Epithelial cell of esophagus (primary cell): ENCODE results near the gene OR11A1.

Experiments
- DNase-seq: peaks from one replicate; pipeline ENCODE4 v3.0.0; 2010; ENCODE audit warnings: low read depth
- H3K4me3 ChIP-seq: 2 replicates; pipeline ENCODE4 v1.5.1; 2011; ENCODE audit warnings: mild to moderate bottlenecking, low read length, control low read depth
- TF ChIP-seq, protein P1 (sequence below): IDR thresholded peaks from 2 replicates; pipeline ENCODE4 v1.5.1; 2011; ENCODE audit warnings: low read depth, mild to moderate bottlenecking, low read length, control low read depth, inconsistent platforms; ENCODE audit not compliant: insufficient read depth; ENCODE audit errors: missing control alignments

The OR11A1 gene

DNA sequence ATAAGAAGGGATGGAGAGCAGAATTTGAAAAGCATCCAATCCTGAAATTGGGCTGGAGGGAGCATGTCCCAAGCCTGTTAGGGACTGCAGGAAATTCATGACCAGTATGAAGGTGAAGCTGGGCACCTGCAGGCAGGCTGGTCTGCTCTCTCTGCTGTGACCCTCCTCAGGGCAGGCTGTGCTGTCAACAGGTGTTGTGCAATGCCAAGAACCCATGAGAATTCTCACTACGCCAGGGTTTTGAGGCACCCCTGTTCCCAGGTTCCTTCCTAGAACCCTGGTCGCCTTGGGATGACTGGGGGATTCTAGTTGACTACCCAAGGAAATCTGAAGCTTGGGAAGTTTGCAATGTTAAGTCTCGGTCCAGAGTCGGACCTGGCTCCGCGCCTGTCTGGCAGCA is 44.2 kb upstream of the OR11A1 start:
- TF ChIP-seq, protein P1, sequence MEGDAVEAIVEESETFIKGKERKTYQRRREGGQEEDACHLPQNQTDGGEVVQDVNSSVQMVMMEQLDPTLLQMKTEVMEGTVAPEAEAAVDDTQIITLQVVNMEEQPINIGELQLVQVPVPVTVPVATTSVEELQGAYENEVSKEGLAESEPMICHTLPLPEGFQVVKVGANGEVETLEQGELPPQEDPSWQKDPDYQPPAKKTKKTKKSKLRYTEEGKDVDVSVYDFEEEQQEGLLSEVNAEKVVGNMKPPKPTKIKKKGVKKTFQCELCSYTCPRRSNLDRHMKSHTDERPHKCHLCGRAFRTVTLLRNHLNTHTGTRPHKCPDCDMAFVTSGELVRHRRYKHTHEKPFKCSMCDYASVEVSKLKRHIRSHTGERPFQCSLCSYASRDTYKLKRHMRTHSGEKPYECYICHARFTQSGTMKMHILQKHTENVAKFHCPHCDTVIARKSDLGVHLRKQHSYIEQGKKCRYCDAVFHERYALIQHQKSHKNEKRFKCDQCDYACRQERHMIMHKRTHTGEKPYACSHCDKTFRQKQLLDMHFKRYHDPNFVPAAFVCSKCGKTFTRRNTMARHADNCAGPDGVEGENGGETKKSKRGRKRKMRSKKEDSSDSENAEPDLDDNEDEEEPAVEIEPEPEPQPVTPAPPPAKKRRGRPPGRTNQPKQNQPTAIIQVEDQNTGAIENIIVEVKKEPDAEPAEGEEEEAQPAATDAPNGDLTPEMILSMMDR: no peak
- DNase-seq: no peak
- no peak overlapping the region for H3K4me3 ChIP-seq

DNA sequence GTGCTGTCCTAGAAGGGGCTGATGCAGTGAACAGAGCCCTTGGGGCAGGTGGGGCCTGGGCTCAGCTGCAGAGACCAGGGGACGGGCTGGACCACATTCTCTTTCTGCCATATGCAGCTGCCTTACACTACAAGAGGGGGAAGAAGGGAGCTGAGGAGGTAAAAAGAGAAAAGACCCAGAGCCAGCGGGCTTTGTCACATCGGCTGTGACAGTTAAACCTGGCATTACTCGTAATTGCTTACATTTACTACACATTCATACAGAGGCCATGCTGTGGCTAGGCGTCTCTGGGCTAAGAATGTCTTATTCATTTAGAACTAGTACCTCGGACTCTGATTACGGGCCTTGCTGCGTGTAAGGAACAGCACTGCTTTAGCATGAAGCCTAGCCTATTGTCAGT is 43.7 kb upstream of the OR11A1 start:
- TF ChIP-seq, protein P1: no peak
- DNase-seq: no peak
- no peak overlapping the region for H3K4me3 ChIP-seq

DNA sequence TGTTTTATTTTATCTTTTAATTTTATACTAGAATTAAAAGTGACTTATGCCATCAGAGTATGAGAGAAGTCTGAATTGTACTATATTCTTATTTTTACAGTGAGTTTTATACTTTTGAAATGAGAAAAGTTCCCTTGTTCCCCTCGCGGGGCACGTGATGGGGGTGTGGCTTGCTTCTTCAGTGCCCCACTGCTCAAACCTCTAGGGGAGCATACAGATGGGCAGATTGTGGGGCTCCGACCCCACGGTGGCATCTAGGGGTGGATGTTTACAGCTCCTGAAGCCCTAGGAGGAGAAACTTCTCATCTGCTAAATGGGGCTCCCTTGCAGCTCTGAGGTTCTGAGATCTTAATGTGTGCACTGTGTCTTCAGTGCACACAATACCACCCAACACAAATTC is 42.8 kb upstream of the OR11A1 start:
- no peak overlapping the region for H3K4me3 ChIP-seq
- DNase-seq: no peak
- TF ChIP-seq, protein P1: no peak

DNA sequence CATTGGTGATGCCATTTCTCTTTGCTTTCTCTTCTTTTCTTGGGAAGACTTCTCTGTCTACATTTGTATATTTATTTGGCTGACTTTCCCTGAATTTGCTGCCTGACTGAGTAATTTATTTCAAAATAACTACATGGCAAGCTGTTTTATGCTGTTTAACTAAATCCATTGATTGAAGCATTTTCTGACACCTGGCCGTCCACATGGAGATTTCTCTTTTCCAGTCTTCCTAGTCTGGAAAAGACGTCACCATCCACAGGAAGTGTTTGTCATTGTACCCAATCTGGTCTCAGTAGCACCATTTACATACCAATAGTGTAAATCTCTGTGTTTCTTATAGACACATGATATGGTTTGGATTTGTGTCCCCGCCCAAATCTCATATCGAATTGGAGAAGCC is 40.1 kb upstream of the OR11A1 start:
- TF ChIP-seq, protein P1: no peak
- H3K4me3 ChIP-seq: no peak overlapping the region
- no peak for DNase-seq

DNA sequence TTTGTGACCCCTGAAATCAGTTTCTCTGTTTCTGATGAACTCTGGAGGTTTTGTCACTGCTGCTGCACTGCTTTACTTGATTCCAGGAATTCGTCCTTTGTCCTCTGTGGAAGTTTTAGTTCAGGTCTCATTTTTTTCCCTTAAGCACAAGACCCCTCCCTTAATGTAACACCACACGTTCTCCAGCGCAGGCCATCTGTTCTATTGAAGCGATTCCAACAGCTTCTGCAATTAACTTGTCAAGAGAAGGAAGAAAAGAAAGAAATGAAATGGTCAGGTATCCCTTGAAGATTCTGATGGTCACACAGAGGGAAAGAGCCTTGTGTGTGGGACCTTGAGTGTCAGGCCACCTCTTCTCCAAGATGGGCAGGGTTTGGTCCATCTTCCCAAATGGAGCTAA is 38.7 kb upstream of the OR11A1 start:
- DNase-seq: no peak
- TF ChIP-seq, protein P1: no peak
- H3K4me3 ChIP-seq: no peak overlapping the region

DNA sequence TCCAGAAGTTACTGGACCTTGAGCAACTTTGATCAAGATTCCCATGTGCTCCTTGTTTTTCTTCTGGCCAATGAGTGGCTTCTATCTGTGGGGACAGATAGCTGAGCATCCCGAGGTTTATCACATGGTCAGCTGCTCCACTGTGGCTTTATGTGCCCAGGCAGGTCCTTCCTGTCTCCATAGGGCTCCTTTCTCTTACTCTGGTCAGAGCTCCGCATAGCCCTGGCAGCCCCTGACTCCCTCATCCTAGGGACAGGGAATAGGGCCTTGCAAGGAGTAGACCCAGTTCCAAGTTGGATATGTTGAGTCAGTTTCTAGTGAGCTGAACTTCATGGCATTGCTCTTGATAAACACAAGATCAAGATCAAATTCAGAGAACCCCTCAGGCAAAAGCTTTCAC is 37.3 kb upstream of the OR11A1 start:
- H3K4me3 ChIP-seq: no peak overlapping the region
- TF ChIP-seq, protein P1: no peak
- no peak for DNase-seq

DNA sequence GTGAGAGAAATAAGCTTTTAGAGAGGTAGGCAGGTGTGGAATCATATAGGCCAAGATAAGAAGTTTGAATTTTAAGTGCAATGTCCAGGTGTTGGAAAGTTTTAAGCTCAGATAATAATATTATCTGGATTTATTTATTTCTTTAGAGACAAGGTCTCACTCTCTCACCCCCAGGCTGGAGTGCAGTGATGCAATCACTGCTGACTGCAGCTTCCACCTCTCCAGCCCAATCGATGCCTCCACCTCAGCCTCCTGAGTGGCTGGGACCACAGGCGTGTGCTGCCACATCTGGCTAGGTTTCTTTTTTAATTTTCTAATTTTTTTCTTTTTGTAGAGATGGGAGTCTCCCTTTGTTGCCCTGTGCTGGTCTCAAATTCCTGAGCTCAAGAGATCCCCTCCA is 36.4 kb upstream of the OR11A1 start:
- no peak overlapping the region for H3K4me3 ChIP-seq
- DNase-seq: no peak
- TF ChIP-seq, protein P1: no peak
